ENCODE measurements around the gene ACVRL1. TPM values are rescaled to one million over a fixed set of nuclear protein-coding genes. Genes with fewer than 3 reads are reported as not detected.

The ACVRL1 gene
- total RNA-seq, 1 experiment from 2014 or later = not detected

- Histone ChIP-seq H3K4me2 (ENCODE audit: insufficient read depth, insufficient read length, low read length) (no peak overlapping the region), H3K27me3 (ENCODE audit: insufficient read depth, low read length) (no peaks in the 10 kb centered on the region), H2BK12ac (ENCODE audit: insufficient read length, low read depth, low read length) (no peak overlapping the region), H4K91ac (ENCODE audit: insufficient read length, low read depth, low read length) (no peak overlapping the region), H3K18ac (ENCODE audit: insufficient read length, low read depth, low read length) (no peak overlapping the region), H4K20me1 (ENCODE audit: control insufficient read depth, insufficient read depth, insufficient read length) (no peaks in the 10 kb centered on the region), H2BK15ac (ENCODE audit: low read depth, low read length) (no peak overlapping the region), H3K9ac (ENCODE audit: extremely low read depth, insufficient read length, low read length) (no peak overlapping the region), H2AFZ (ENCODE audit: low read length) (no peak overlapping the region), H3K14ac (ENCODE audit: insufficient read depth, low read length) (no peak overlapping the region), H3K79me1 (ENCODE audit: insufficient read depth, low read depth, low read length, poor library complexity, severe bottlenecking) (no peaks in the 10 kb centered on the region), H3K23me2 (ENCODE audit: insufficient read length, low read depth, low read length, poor library complexity, severe bottlenecking) (no peaks in the 10 kb centered on the region), H2BK120ac (ENCODE audit: low read depth, low read length, poor library complexity, severe bottlenecking) (no peak overlapping the region), H3T11ph (ENCODE audit: low read length) (no peak overlapping the region), H3K79me2 (ENCODE audit: insufficient read depth, low read length) (no peaks in the 10 kb centered on the region), H3K23ac (ENCODE audit: insufficient read length, low read depth, low read length) (no peak overlapping the region), H2BK20ac (ENCODE audit: low read depth, low read length, poor library complexity, severe bottlenecking) (no peak overlapping the region), H2BK5ac (ENCODE audit: insufficient read length, low read length) (no peak overlapping the region), H3K27ac (ENCODE audit: insufficient read length, low read depth, low read length) (no peak overlapping the region), H3K4me1 (ENCODE audit: insufficient read depth, low read length) (peaks cover 2% of the 10 kb centered on the region), H4K8ac (replicated peaks; ENCODE audit: insufficient read length, low read depth, low read length) (no peak overlapping the region), H4K5ac (ENCODE audit: insufficient read length, low read depth, low read length) (no peak overlapping the region), H3K56ac (ENCODE audit: insufficient read length, low read depth, low read length) (no peak overlapping the region), H3K4ac (ENCODE audit: low read depth, low read length) (no peak overlapping the region), H3K9me3 (ENCODE audit: control insufficient read depth, low read depth, low read length) (no peaks in the 10 kb centered on the region), H2AK5ac (ENCODE audit: insufficient read length, low read length) (no peak overlapping the region)
- Mint-ChIP-seq H3K27me3 (ENCODE audit: low read depth) (peaks cover 19% of the 10 kb centered on the region), H3K4me3 (no peak overlapping the region), H3K27ac (no peak overlapping the region), H3K4me1 (peaks cover 11 to 19% of the 10 kb centered on the region in 2 experiments), H3K9me3 (no peaks in the 10 kb centered on the region), H3K36me3 (ENCODE audit: insufficient read depth in 1 of 3, low read depth in 3 of 3) (no peaks in the 10 kb centered on the region; a peak in 2 of 7 replicates)
- WGBS (ENCODE audit: extremely low coverage, insufficient read length, low lambda C conversion rate) = no CpG with 5 or more reads among the region's 4 CpGs
- TF ChIP-seq, protein P1, sequence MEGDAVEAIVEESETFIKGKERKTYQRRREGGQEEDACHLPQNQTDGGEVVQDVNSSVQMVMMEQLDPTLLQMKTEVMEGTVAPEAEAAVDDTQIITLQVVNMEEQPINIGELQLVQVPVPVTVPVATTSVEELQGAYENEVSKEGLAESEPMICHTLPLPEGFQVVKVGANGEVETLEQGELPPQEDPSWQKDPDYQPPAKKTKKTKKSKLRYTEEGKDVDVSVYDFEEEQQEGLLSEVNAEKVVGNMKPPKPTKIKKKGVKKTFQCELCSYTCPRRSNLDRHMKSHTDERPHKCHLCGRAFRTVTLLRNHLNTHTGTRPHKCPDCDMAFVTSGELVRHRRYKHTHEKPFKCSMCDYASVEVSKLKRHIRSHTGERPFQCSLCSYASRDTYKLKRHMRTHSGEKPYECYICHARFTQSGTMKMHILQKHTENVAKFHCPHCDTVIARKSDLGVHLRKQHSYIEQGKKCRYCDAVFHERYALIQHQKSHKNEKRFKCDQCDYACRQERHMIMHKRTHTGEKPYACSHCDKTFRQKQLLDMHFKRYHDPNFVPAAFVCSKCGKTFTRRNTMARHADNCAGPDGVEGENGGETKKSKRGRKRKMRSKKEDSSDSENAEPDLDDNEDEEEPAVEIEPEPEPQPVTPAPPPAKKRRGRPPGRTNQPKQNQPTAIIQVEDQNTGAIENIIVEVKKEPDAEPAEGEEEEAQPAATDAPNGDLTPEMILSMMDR (conservative IDR thresholded peaks at IDR 0.05) = no peak
- no peak for DNase-seq
Measured at GRCh38 chr12:51883998-51884675, 23.2 kb upstream of the ACVRL1 start.
